SIG-M5 (cell line): Measurements from ENCODE around the gene WASF2.

ENCODE experiments used
- DNase-seq: peaks from one replicate; lab custom pipeline; 2025; lab: John Stamatoyannopoulos, UW

The WASF2 gene

DNA sequence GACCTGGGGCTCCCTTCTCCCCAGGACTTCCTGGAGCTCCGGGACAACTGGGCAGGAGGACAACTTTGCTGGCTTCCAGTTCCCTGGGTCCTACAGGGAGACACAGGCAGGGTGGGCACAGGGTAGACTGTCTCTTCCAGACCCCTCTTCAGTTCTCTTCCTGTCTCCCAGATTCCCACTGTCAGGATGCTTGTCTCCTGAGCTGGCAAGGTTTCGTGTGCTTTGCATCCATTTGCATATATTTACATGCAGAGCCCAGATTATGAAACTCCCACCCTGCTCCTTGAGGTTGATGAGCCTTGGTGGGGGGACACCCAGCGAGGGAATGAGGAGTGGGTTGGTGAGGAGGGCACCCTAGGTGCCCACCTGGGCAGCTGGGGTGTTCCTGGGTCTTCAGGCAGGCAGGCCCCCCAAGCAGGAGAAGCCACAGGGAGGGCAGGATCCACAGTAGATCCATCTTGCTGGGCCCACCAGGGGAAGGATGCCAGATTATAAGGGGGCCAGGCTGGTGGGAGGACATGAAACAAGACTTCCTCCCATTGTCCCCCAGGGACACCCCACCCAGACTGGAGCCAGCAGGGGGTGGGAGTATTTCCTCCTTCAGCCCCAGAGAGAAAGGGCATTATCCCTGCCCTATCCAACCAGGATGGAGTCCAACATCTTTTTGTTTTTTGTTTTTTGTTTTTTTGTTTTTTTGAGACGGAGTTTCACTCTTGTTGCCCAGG is 115.4 kb downstream of the WASF2 start, which contains the start of gene FCN3:
Gene FCN3 (minus strand): TSS at position 463 of the 725 bp plus-strand sequence. CDS start 6 bp downstream, at position 457.
- DNase-seq = no peak

DNA sequence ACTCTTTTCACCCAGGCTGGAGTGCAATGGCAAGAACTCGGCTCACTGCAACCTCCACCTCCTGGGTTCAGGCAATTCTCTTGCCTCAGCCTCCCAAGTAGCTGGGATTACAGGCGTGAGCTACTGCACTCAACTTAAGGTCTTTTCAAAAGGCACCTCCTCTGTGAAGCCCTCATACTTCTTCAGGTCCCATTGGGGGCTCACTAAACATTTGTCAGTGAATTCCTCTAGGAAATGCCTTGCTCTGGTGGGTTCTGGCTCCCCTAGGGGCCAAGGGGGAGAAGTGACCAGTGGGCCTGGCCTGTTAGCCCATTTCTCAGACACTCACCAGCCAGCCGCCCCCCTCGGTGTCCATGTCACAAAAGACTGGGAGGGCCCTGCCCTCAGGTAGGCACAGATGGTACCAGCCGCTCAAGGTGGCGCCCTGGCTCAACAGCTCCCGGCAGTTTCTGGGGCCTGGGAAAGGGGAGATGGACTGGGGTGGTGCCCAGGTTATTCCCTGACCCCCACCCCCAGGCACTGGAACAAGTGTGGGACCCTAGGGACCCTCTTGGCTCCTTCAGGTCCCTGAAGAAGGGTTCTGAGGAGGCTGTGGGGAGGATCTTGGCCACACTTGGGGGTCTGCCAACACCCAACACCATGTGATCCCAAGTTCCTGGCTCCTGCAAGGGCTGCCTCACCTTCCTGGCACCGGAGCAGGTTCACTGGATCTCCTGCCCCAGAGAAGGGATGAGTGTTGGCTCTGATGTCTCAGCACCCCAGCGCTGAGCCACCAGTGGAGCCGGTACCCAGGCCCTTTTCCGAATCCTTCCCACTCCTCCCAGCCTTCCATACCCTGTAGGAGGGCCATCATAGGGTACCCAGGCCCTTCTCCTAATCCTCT is 116.9 kb downstream of the WASF2 start:
- DNase-seq = no peak

DNA sequence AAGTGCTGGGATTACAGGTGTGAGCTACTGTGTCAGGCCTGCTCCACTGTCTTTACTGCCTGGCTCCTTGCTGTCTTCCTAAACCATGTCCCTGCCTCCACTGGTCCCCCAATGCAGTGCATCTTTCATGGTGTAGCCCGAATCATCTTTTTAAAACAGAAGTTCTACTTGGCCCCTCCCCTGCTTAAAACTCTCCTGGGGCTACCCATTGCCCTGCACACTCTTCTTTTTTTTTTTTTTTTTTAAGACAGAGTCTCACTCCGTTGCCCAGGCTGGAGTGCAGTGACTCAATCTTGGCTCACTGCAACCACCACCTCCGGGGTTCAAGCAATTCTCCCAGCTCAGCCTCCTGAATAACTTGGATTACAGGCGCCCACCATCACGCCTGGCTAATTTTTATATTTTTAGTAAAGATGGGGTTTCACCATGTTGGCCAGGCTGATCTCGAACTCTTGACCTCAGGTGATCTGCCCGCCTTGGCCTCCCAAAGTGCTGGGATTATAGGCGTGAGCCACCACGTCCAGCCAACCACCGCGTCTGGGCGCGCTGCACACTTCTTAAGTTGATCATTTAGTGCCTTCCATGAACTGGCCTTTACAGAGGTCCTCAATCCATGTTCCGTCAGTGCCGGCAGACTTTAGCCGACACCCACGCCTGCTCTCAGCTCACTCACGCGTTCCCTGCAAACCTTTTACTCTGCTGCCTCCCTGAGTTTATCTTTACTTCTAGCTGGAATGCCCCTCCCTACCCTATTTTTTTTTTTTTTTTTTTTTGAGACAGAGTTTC is 117.8 kb downstream of the WASF2 start:
- DNase-seq = no peak

DNA sequence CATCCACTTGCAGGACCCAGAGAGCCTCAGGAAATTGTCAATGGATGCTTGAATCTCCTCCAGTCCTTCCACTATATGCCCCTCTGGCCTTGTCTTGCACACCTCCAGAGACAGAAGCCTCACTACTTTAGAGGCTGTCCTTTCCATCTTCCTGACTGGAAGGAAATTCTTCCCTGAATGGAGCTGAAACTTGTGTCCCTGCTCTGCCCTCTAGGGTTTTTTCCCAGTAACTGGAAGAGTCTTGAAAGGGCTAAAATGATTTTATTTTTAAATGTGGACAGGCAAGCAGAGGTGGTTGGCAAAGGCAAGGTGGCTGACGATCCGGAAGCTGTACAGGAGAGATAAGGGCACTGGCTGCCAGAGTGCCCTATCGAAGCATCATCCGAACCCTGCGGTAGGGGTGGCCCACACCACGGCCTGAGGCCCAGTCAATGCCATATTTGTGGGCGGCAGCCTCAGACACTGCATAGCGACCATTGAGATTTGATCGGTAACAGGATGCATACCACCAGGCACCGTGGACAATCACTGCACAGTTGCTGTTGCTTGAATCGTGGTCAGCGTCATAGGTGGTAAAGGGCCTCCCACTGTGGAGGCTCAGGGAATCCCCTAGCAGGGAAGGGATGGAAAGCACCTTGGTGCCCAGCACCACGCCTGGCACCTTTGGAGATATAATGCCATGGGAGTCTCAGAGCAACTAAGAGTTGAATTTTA is 120.9 kb downstream of the WASF2 start:
- DNase-seq = no peak

DNA sequence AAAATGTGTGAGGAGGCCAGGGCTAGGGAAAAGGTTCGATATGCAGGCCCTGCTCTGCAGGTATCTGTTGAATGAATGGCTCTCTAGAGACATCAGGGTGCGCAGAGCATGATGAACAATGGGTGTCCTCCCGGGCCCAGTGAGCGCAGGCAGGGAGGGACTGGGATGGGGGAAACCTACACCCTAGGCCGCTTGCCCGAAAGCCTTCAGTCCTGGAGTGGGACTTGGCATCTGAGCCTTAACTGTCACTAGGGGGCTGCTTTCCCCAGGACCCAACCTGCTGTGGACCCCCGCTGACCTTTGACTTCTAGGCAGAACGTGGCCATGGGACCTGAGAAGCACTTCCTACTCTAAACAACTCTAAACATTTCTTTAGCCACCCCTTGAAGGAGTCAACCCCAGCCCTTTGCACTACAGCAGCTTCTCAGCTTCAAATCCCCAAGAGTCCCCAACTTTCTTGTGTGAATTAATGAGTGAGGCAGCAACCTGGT is 122.8 kb downstream of the WASF2 start:
- DNase-seq = no peak

DNA sequence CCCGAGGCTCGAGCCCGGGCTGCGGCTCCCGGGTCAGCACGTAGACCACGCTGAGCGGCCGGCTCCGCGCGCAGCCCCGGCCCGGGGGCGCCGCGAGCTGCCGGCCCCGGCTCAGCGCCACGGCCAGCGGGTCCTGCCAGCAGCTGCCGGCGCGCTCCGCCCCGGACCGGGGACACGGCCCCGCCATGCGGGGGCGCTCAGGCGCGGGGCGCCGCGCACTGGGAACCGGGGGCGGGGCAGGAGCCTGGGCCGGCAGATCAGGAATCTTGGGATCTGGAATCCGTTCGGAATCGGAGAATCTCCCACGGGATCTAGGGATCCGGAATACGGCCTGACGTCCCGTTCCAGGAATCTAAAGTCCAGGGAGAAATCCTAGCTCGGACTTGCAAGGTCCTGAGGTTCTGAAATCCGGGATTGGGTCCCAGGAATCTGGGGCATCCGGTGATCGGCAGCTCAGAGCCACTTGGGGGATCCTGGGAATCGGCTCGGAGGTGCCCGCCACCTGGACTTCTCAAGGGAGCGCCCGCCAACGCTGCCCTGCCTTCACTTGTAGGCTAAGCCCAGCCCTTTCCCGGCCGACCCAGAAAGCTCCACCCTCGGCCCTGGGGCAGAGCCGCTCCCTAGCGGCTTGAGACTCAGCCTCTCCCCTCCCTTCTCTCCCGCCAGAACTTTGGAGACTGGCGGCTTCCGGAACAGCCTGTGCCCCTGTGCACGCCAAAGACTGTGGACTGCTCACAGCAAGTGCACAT is 123.4 kb downstream of the WASF2 start, which contains the start of gene MAP3K6:
Gene MAP3K6 (minus strand): TSS at position 551 of the 749 bp plus-strand sequence. CDS start 364 bp downstream, at position 187.
- no peak for DNase-seq

DNA sequence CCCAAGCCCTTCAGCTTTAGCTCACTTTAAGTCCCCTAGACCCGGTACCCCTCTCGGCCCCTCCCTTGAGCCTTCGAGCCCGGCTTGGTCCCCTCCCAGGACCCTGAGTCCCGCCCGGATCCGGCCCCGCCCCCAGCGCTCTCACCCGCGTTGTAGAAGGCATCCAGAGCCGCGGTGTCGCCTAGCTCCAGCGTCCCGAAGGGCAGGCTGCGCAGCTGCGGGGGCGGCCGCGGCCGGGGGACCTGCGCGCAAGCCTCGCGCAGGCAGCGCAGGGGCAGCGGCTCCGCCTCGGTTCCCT is 123.9 kb downstream of the WASF2 start:
- DNase-seq = no peak

DNA sequence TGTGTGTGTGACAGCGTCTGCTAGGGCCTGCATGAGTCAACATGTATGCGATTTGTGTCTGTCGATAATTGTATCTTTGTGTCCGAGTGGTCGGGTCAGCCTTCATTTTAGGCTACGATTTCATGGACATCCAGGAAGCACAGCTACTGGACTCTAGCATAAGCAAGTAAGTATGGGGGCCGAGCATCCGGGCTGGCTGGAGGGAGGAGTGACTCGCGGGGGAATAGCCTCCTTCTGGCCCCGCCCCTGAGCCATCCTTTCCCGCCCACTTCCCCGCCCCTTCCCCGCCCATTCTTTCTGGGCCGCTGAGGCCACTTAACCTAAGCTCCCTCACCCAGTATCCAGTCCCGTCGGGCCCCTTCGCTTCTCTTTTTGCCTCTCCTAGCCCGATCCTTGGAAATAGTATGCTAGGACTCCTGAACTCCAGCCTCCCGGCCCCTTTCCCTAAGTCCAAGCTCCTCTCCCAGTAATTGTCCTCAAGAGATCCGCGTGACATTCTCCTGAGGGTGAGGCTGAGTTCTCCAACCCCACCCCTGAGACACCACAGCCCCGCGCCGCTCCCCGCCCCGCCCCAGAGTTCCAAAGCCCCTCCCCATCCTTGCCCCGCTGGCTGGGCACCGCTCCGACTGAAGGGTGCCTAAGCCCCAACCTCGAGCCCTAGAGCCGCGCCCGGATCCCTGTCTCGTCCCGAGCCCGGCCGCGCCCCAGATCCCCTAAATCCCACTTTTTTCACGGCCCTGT is 124.4 kb downstream of the WASF2 start:
- DNase-seq = no peak

DNA sequence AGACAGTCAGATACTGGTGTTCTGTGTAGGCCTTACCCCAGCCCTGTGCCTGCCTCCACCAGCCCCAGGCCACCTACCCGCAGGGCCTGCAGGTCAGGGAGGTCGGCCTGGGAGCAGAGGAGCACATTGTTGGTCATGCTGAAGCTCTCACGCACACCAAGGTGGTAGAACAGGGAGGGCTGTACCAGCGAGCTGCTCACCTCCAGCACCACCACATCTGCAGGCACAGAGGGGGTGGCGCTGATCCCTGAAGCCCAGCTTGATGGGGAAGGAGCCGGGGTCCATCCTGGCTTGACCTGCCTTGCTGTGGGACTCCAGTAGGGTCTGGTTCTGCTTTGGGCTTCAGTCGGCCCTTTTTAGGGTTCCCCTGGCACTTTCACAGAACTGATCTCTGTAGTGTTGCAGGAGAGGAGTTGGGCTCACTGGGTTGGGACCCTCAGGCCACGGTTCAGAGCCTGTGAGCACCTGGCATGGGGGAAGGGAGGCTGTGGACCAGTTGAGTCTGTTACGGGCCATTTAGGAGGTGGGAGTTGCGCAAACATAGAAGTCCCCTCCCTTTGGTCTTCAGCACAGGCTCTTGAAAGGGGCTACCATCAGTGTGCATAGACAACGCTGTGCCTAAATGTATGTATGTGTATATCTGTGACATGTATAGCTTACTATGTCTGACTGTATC is 125.1 kb downstream of the WASF2 start:
- no peak for DNase-seq

DNA sequence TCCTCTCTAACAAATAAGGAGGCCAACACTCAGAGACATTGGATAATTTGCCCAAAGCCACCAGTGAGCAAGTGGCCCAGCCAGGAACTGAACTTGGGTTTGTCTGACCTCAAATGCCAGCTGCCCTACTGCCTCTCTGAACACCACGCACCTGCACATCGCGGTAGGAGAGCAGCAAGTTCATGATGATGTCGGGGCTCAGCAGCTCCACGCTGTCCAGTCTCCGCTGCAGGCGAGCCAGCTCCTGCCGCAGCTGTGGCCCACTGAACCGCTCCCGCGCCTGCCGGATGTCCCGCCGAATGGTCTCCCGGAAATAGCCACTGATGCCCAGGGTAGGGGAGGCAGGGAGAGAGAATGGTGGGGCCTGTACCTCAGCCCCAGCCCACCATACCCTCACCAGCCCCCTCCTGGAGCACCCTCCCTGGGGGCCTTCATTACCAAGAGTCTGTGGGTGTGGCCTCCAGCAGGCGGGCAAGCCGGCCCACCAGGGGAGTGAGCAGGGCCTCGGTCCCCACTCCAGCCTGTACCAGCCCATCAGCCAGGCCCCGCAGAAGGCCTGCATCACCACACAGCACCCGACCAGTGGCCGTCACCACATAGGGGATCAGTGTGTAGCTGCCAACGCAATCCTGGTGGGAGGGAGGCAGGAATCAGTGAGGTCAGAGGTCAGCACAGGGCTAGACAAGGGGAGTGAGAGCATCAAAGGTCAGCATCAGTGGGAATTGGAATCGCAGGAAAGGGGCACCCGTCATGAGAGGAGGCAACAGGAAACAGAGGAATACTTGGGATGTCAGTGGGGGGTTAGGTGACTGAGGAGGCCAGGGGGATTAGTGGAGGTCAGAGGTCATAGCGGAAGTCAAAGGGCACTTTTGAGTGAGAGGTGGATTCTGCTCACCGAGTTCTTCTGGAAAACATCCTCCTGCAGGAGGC is 125.9 kb downstream of the WASF2 start:
- DNase-seq = no peak

DNA sequence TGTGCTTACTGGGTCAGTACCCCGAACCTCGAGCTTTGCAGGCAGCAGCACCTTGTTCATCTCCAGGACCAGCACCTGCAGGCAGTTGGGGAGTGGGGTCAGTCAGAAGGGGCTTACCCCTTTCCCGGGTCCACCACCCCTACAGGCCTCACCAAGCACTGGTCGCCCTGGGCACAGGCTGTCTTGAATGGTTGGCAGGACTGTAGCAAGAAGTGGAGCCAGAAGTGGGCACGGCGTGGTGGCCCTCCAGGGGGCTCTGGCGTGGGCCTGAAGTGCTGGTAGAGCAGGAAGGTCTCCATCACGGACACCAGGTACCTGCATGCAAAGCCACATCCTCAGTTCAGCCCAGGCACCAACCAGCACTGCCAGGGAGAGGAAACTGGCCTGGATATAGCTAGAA is 128.4 kb downstream of the WASF2 start:
- no peak for DNase-seq

DNA sequence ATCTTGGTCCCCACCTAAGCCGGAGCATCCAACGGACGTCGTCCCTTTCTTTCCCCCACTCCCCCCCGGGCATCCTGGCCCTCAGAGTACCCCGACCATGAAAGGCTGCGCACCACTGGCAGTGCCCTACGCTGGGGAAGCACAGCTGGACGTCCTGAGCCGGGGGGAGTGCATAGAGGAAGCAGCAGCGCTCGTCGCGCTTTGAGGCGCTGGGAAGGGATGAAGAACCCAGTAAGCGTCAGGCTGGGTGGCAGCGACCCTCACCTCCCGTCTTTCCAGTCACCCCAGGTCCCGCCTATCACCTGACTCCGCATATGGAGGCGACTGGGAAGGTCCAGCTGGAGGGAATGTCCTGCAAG is 128.9 kb downstream of the WASF2 start:
- no peak for DNase-seq

DNA sequence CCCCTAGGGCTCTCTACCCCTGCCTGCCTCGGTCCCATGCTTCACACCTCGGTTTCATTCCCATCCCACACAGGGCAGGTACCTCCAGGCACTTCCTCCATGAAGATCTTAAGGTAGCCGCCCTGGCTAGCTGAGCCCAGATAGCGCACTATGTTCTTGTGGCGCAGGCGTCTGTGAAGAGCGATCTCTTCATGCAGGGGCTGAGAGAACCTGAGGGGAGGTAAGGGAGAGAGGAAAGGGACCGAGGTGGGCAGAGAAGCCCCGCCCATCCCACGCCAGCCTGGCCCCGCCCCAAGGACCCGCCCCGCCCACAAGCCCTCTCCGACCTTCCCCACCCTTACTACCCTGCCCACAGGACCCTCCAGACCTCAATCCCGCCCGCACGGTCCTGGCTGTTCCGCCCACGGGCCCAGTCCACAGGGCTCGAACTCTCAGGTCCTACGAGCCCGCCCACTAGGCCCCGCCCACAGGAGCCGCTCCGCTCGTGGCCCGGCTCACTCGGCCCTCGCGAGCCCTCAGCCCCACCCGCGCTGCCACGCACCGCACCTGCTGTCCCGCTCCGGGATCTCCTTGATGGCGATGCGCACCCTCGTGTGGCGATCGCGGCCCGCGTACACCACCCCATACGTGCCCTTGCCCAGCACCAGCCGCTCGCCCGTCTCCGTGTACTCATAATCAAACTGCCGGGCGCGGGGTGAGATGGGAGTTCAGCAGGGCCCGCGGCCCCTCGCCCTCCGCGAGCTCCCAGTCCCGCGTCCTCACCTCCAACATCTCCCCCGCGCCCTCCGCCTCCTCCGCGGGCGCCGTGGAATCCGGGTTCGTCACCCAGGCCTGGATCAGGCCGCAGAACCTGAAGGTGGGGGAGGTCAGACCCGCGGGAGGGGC is 129.6 kb downstream of the WASF2 start:
- DNase-seq = no peak

DNA sequence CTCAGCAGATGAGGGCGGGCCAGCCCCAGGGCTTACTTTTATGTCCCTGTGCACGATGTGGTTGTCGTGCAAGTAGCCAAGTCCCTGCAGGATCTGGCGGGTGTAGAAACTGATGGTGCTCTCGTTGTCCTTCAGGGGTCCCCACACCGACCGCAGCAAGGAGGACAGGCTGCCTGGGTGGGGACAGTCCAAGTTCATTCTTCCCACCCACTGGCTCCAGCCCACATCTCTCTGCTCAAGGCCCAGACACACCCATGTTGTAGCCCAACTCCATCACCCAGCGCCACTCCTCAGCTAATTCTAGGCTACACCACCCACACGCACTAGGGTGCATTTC is 130.2 kb downstream of the WASF2 start:
- no peak for DNase-seq

DNA sequence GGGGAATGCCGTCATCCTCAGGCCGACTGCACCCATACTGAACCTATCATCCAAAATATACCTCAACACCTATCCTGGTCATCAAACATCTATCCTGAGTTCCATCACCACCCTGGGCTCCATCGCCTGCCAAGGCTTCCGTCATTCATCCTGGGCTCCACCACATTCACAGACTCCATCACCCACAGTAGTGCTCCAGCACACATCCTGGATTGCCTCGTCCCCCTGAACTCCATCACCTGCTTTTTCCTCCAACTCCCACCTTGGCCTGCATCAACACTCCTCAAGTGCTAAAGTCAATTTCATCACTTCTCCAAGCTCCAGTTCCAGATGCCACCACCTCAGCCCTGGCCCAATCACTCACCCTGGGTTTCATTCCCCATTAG is 131.0 kb downstream of the WASF2 start:
- DNase-seq = no peak

DNA sequence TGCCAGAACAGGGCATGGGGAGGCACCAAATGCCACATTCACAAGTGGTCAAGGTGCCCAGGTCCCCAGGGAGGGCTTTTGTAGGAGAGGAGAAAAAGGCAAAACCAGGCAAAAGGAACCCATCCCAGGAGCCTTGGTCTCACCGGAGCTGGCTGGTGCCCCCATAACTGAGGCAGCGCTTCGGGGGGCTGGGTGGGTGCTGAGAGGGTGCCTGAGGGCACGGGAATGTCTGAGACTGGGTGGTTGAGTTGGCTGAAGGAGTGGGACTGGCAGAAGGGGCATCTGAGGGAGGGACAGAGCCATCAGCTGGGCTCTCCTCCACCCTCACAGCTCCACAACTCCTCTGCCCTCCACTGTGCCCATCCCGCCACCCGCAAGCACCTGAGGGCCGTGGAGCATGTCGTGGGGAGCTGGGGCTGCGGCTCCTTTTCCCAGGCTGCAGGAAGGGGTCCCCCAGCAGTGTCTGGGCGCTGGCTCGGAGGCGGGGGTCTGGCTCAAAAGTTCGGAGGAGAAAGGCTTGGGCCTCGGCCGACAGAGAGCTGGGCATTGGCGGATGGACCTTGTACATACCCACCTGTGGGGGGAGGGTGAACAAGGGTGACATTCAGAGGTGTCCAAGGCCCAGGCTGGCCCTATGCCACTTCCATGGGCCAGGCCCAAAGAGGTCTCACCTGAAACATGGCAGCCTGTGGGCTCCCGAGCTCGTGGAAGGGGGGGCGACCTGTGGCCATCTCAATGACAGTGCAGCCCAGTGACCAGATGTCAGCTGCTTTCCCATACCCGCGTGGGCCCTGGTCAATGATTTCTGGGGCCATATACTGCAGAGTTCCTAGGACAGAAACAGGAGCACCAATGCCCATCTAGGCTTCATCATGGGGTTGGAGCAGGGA is 131.7 kb downstream of the WASF2 start:
- no peak for DNase-seq
